NT2/D1 (cell line): ENCODE data around the gene EMP2.

Experiments used
- YY1 ChIP-seq: IDR thresholded peaks from 2 replicates; pipeline ENCODE4 v1.6.1; 2011; ENCODE audit not compliant: insufficient read length, insufficient read depth
- ZNF274 ChIP-seq: IDR thresholded peaks from 2 replicates; pipeline ENCODE4 v1.6.1; 2011; ENCODE audit warnings: mild to moderate bottlenecking, low read depth, low read length

- no peak for TF ChIP-seq YY1
- no peak for TF ChIP-seq ZNF274
Observed at GRCh38 chr16:10576390-10577304, 3.8 kb downstream of the EMP2 start.
